Epithelial cell of esophagus (primary cell): ENCODE measurements around the gene WDR46.

Experiments
- DNase-seq: peaks from one replicate; pipeline ENCODE4 v3.0.0; 2010; ENCODE audit warnings: low read depth
- H3K4me3 ChIP-seq: 2 replicates; pipeline ENCODE4 v1.5.1; 2011; ENCODE audit warnings: mild to moderate bottlenecking, low read length, control low read depth
- CTCF ChIP-seq: IDR thresholded peaks from 2 replicates; pipeline ENCODE4 v1.5.1; 2011; ENCODE audit warnings: low read depth, mild to moderate bottlenecking, low read length, control low read depth, inconsistent platforms; ENCODE audit not compliant: insufficient read depth; ENCODE audit errors: missing control alignments

WDR46 gene

DNA sequence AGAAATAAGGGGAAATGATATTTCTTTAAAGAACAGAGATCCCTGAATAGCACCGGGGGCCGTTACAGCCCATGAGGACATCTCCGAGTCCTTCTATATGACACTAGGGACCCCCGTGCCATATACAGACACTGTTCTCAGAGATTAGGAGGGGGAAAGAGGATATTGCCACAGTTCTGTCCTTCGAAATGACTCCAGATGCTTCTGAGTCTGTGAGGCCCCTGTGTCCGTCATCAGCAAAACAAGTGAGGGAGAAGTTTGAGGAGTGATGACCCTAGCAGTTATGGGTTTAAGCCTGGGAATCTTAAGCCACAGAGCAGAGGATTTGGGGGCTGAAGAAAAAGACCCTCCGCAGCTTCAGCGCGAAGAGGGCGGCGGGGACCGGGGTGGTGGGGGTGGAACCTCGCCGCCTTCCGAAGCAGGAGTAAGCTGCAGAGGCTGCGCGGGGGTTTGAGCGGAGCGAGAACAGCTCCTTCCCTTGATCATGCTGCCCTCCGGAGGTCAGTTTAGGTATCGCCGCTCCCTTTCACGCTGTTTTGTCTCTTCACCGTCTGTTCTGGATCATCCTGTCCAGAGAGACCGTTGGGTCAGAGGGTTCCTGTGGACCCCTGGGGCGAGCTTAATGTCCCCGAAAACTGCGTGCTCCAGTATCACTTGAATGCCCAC lies 40.9 kb downstream of the WDR46 start:
- peak; percentile 93 for TF ChIP-seq CTCF
- peak; percentile 87 for DNase-seq
- H3K4me3 ChIP-seq: peak overlapping the region; percentile 52

DNA sequence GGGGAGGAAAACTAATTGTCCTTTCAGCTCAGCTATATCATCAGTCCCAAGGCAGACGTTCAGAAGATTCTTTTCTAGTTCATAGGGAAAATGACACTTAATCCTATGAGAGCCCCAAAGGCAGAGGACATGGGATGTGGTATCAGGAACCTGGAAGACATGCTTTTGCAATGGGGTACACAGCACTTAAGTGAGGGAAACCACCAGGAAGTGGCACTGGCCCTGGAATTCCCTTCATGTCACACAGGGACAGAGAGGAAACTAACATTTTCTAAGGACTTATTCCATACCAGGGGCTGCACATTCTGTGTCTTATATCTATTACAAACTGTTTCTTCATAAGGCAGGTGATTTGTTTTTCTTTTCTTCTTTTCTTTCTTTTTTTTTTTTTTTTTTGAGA lies 45.6 kb downstream of the WDR46 start:
- no peak for DNase-seq
- no peak for TF ChIP-seq CTCF
- no peak overlapping the region for H3K4me3 ChIP-seq

DNA sequence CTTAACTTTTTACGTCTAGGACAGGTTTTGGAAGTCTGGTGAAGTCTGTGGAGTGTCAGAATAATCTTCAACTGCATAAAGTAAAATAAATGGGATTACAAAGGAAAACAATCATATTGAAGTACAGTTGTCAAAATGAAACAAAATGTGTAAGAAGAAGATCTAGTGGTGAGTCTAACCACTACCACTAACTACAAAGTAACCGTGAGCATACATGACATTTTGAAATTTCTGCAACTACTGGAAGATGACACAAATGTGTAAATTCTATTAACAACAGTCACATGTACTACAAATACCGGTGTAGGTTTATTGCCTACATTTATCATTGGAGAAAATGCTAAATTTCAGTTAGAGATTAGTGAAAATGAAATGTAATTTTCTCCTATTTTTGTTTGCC lies 47.1 kb downstream of the WDR46 start:
- DNase-seq: no peak
- no peak overlapping the region for H3K4me3 ChIP-seq
- no peak for TF ChIP-seq CTCF

GRCh38 chr6:33237741-33238140 lies 51.3 kb downstream of the WDR46 start:
- TF ChIP-seq CTCF: no peak
- no peak for DNase-seq

DNA sequence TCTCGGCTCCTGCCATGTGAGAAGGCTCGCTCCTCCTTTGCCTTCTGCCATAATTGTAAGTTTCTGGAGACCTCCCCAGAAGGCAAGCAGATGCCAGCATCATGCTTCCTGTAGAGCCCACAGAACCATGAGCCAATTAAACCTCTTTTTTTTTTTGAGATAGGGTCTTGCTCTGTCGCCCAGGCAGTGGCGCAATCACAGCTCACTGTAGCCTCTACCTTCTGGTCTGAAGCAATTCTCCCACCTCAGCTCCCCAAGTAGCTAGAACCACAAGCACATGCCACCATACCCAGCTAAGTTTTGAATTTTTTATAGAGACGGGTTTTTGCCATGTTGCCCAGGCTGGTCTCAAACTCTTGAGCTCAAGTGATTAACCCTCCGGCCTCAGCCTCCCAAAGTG lies 52.2 kb downstream of the WDR46 start:
- no peak for DNase-seq
- H3K4me3 ChIP-seq: no peak overlapping the region
- no peak for TF ChIP-seq CTCF

More at GRCh38 chr6:33237741-33238140, 51.3 kb downstream of the WDR46 start:
- H3K4me3 ChIP-seq: no peak overlapping the region

DNA sequence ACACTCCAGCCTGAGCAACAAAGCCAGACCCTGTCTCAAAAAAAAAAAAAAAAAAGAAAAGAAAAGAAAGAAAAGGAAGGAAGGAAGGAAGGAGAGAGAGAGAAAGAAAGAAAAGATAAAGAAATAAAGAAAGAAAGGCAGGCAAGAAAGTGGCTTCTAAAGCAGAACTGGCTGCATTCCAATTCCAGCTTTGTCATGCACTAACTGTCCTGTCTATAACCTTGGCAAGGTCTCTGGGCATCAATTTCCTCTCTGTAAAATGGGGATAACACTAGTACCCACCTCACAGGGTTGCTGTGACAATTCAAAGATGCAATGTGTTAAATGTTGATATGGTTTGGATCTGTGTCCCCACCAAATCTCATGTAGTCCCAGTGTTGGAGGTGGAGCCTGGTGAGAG lies 52.7 kb downstream of the WDR46 start:
- no peak overlapping the region for H3K4me3 ChIP-seq
- DNase-seq: no peak
- TF ChIP-seq CTCF: no peak

- DNase-seq: no peak
- TF ChIP-seq CTCF: no peak
- H3K4me3 ChIP-seq: no peak overlapping the region
Observed at GRCh38 chr6:33235221-33235634, 53.8 kb downstream of the WDR46 start.
